HepG2 (cell line): Measurements from ENCODE around the gene SNU13. TPM values are rescaled to one million over a fixed set of nuclear protein-coding genes. Genes with fewer than 3 reads are reported as not detected.

Source experiments
- ATAC-seq: fragments of 200-7000 bp; cut with Tn5 transposase; 3 replicates; pipeline ENCODE4 v1.9.1; 2020; ENCODE audit warnings: mild to moderate bottlenecking, moderate library complexity
- BruUV-seq: library from RNA; stranded (reverse); fragments of 400-500 nt; replicated peaks from 2 replicates; lab custom pipeline; 2021; lab: Mats Ljungman, UMichigan
- CTCF ChIA-PET: fragments of 300-600 bp; formaldehyde crosslinking; extraction: SDS; loops from one replicate; lab custom pipeline; 2021; ENCODE audit warnings: low total read pairs, inconsistent platforms, low intra/inter-chr PET ratio; lab: Yijun Ruan, JAX
- POLR2A ChIA-PET: fragments of 350-600 bp; sonication (Branson Sonifier 250); formaldehyde crosslinking; loops from one replicate; lab custom pipeline; 2020; ENCODE audit warnings: antibody characterized with exemption, inconsistent platforms; lab: Yijun Ruan, JAX
- DNase-seq: peaks from one replicate; pipeline ENCODE4 v3.0.0-alpha.2; 2015; ENCODE audit warnings: low spot score
- FAIRE-seq: peaks from 3 replicates; lab custom pipeline; 2011; peaks lifted over from hg19 to GRCh38; lab: Jason Lieb, UNC
- H2AFZ ChIP-seq: one replicate; pipeline ENCODE4 v1.6.1; 2011; ENCODE audit warnings: low read length, inconsistent platforms
- H3K27ac ChIP-seq: fragments of 300-600 bp; 3 replicates; pipeline ENCODE4 v1.8.0; 2011; ENCODE audit warnings: mixed run types, mild to moderate bottlenecking, mixed read lengths, low read length, inconsistent platforms; ENCODE audit not compliant: insufficient read depth; ENCODE audit errors: extremely low read length
- H3K27me3 ChIP-seq, 2 experiments: fragments of 200-600 bp in 1 of 2; 2 replicates in 1 of 2; 3 replicates in 1 of 2; pipeline versions ENCODE4 v1.6.0 to v1.8.0; 2011; ENCODE audit warnings: low read length in 2 of 2, mild to moderate bottlenecking in 2 of 2, moderate library complexity in 2 of 2, inconsistent platforms in 1 of 2; ENCODE audit not compliant: insufficient read depth in 2 of 2, control insufficient read depth in 1 of 2
- H3K36me3 ChIP-seq, 2 experiments: fragments of 200-600 bp in 1 of 2; replicated peaks in 1 of 2; 2 replicates in 1 of 2; 3 replicates in 1 of 2; pipeline versions ENCODE4 v1.5.1 to v1.8.0; 2011; ENCODE audit warnings: low read length in 2 of 2, inconsistent platforms in 1 of 2; ENCODE audit not compliant: insufficient read depth in 2 of 2, control insufficient read depth in 1 of 2
- H3K4me1 ChIP-seq: 2 replicates; pipeline ENCODE4 v1.5.1; 2012; ENCODE audit warnings: low read length, inconsistent platforms; ENCODE audit not compliant: insufficient read depth
- H3K4me2 ChIP-seq: 2 replicates; pipeline ENCODE4 v1.6.0; 2011; ENCODE audit warnings: low read depth, low read length, inconsistent platforms
- H3K4me3 ChIP-seq, 3 experiments: fragments of 200-600 bp in 1 of 3; sonication (generic), shearing (Covaris generic) in 1 of 3; replicated peaks in 1 of 3; 2 replicates each; pipeline ENCODE4 v1.5.1; 2011 to 2016; ENCODE audit warnings: low read length in 3 of 3, inconsistent platforms in 2 of 3, low read depth in 2 of 3, mild to moderate bottlenecking in 2 of 3, control low read depth in 1 of 3, mixed read lengths in 1 of 3; ENCODE audit not compliant: insufficient read depth in 1 of 3
- H3K79me2 ChIP-seq: one replicate; pipeline ENCODE4 v1.6.1; 2011; ENCODE audit warnings: low read length, inconsistent platforms; ENCODE audit not compliant: insufficient read depth
- H3K9ac ChIP-seq: 2 replicates; pipeline ENCODE4 v1.6.0; 2011; ENCODE audit warnings: mild to moderate bottlenecking, low read depth, low read length, inconsistent platforms; ENCODE audit not compliant: insufficient read depth
- H3K9me3 ChIP-seq: 2 replicates; pipeline ENCODE4 v1.5.1; 2012; ENCODE audit warnings: mild to moderate bottlenecking, low read length
- H4K20me1 ChIP-seq: 2 replicates; pipeline ENCODE4 v1.6.0; 2011; ENCODE audit warnings: inconsistent platforms, mild to moderate bottlenecking, low read length, moderate library complexity; ENCODE audit not compliant: insufficient read depth
- BRCA1 ChIP-seq: sonication (generic); formaldehyde crosslinking; IDR thresholded peaks from 2 replicates; pipeline ENCODE4 v1.4.0; 2020; ENCODE audit warnings: missing genetic modification reagents
- CSRNP2 ChIP-seq: sonication (generic); formaldehyde crosslinking; conservative IDR thresholded peaks from 2 replicates; pipeline ENCODE4 v1.8.0; 2022; ENCODE audit warnings: low read depth, missing genetic modification reagents
- DMAP1 ChIP-seq: IDR thresholded peaks from 2 replicates; pipeline ENCODE4 v1.6.1; 2016
- EHMT2 ChIP-seq: fragments of 200-600 bp; sonication (generic); IDR thresholded peaks from 2 replicates; pipeline ENCODE4 v1.7.0; 2017; ENCODE audit warnings: antibody characterized with exemption, low read depth, low read length, borderline replicate concordance
- ELF3 ChIP-seq: IDR thresholded peaks from 2 replicates; pipeline ENCODE4 v1.6.1; 2016; ENCODE audit warnings: missing genetic modification reagents, missing compliant biosample characterization
- FIP1L1 ChIP-seq: fragments of 200-400 bp; formaldehyde crosslinking; IDR thresholded peaks from 2 replicates; pipeline ENCODE4 v1.6.1; 2018; ENCODE audit warnings: low read depth, mild to moderate bottlenecking, low read length, moderate library complexity, borderline replicate concordance; ENCODE audit not compliant: insufficient read depth
- JUNB ChIP-seq: sonication (generic); formaldehyde crosslinking; IDR thresholded peaks from 2 replicates; pipeline ENCODE4 v1.8.0; 2022; ENCODE audit warnings: missing genetic modification reagents, mild to moderate bottlenecking, borderline replicate concordance
- PLSCR1 ChIP-seq: sonication (generic); formaldehyde crosslinking; IDR thresholded peaks from 2 replicates; pipeline ENCODE4 v1.5.0; 2020; ENCODE audit warnings: missing genetic modification reagents, mild to moderate bottlenecking, borderline replicate concordance
- PRMT3 ChIP-seq: sonication (generic); formaldehyde crosslinking; IDR thresholded peaks from 2 replicates; pipeline ENCODE4 v1.8.1; 2022; ENCODE audit warnings: low read depth, mild to moderate bottlenecking, moderate library complexity, missing genetic modification reagents, borderline replicate concordance
- TGIF2 ChIP-seq: IDR thresholded peaks from 2 replicates; pipeline ENCODE4 v1.6.1; 2016; ENCODE audit warnings: control low read depth, missing compliant biosample characterization
- TOE1 ChIP-seq: sonication (generic); formaldehyde crosslinking; IDR thresholded peaks from 2 replicates; pipeline ENCODE4 v1.4.0; 2020; ENCODE audit warnings: mild to moderate bottlenecking, missing genetic modification reagents
- ZFAT ChIP-seq: sonication (generic); formaldehyde crosslinking; conservative IDR thresholded peaks from 2 replicates; pipeline ENCODE4 v1.8.1; 2023; ENCODE audit warnings: missing genetic modification reagents, inconsistent platforms
- ZNF431 ChIP-seq: sonication (generic); formaldehyde crosslinking; IDR thresholded peaks from 2 replicates; pipeline ENCODE4 v1.9.0; 2022; ENCODE audit warnings: missing genetic modification reagents, low read depth, mild to moderate bottlenecking, borderline replicate concordance
- ZNF468 ChIP-seq: sonication (generic); formaldehyde crosslinking; IDR thresholded peaks from 2 replicates; pipeline ENCODE4 v1.8.0; 2022; ENCODE audit warnings: mild to moderate bottlenecking, moderate library complexity, missing genetic modification reagents
- ZNF670 ChIP-seq: sonication (generic); formaldehyde crosslinking; IDR thresholded peaks from 2 replicates; pipeline ENCODE4 v1.8.0; 2022; ENCODE audit warnings: mild to moderate bottlenecking, missing genetic modification reagents, borderline replicate concordance
- ZNF777 ChIP-seq: sonication (generic); formaldehyde crosslinking; IDR thresholded peaks from 2 replicates; pipeline ENCODE4 v1.4.0; 2020; ENCODE audit warnings: missing genetic modification reagents
- WGBS: methylation state at CpG from one replicate; pipeline ENCODE4 v1.1.6; 2017; ENCODE audit warnings: low lambda C conversion rate; 5-methylcytosine and 5-hydroxymethylcytosine counted together
- in situ Hi-C: cut with HindIII; loops from 2 replicates; pipeline ENCODE4 v1.10.0; 2017; ENCODE audit warnings: low pct_unique_long_range_greater_than_20kb; ENCODE audit not compliant: extremely low pct_ligation_motif_present
- intact Hi-C: fragments of 100-400 bp; cut with micrococcal nuclease; formaldehyde crosslinking; loops from one replicate; pipeline ENCODE4 v1.10.0; 2022; ENCODE audit not compliant: unreplicated experiment
- polyA plus RNA-seq, 8 experiments: library from polyadenylated mRNA; depleted of rRNA in 3 of 8; stranded (reverse) in 7 of 8; unstranded in 1 of 8; fragments of >200 nt; fragmentation: Illumina TruSeq in 4 of 8; extraction: Trizol in 4 of 8; gene quantifications; 2 replicates each; pipeline versions ENCODE4 v1.2.1 to v1.2.3, GENCODE V29; 2011 to 2016; ENCODE audit warnings: low read depth in 4 of 8, missing spikeins in 1 of 8, mixed read lengths in 1 of 8; ENCODE audit not compliant: insufficient read depth in 1 of 8
- total RNA-seq, 5 experiments: library from RNA; depleted of rRNA; stranded (reverse); fragments of >200 nt; fragmentation: Illumina TruSeq; extraction: Trizol; gene quantifications; 2 replicates each; pipeline ENCODE4 v1.2.3, GENCODE V29; 2016; ENCODE audit warnings: low read depth in 1 of 5
- TF ChIP-seq, protein P1 (sequence below): sonication (generic); formaldehyde crosslinking; IDR thresholded peaks from 2 replicates; pipeline ENCODE4 v1.4.0; 2020; ENCODE audit warnings: missing genetic modification reagents, borderline replicate concordance
- TF ChIP-seq, protein P2 (sequence below): sonication (generic); formaldehyde crosslinking; IDR thresholded peaks from 2 replicates; pipeline ENCODE4 v1.9.0; 2022; ENCODE audit warnings: low read depth, missing genetic modification reagents

Gene SNU13
- total and polyA plus RNA-seq, 2 of the 13 experiments (the other 11 are each of a cell fraction or from before 2014, with no cell fraction given) = 203 to 287 TPM

DNA sequence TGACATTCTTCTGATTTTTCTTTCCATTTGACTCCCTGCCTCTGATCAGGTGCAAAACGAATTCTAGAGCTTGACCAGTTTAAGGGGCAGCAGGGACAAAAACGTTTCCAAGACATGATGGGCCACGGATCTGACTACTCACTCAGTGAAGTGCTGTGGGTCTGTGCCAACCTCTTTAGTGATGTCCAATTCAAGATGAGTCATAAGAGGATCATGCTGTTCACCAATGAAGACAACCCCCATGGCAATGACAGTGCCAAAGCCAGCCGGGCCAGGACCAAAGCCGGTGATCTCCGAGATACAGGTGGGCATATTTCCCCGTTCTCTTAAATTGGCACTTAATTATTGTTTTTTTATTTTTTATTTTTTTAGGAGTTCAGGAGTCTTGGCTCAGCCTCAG lies 52.2 kb downstream of the SNU13 start:
- no peaks in the 10 kb centered on the region for H3K27me3 ChIP-seq
- no peak overlapping the region for H3K4me3 ChIP-seq
- FAIRE-seq = no peak
- H3K4me2 ChIP-seq = no peak overlapping the region
- no peaks in the 10 kb centered on the region for H3K9me3 ChIP-seq
- intact Hi-C loops = no loop called here
- ChIA-PET POLR2A (interaction anchor here (1.8 kb wide), 1 partner anchor 15 kb away, joined by 4 read pairs; the partner anchor contains the start of genes DESI1 and XRCC6), CTCF (no interaction called here)
- no peak overlapping the region for H3K9ac ChIP-seq
- H3K4me1 ChIP-seq = no peaks in the 10 kb centered on the region
- 95% methylated on average over 7 of the region's 7 CpGs for WGBS
- H3K36me3 ChIP-seq = peaks cover 21 to 77% of the 10 kb centered on the region in 2 experiments
- no peak overlapping the region for H2AFZ ChIP-seq
- BruUV-seq = no TSS peak
- H3K27ac ChIP-seq = no peak overlapping the region
- TF ChIP-seq, protein P1, sequence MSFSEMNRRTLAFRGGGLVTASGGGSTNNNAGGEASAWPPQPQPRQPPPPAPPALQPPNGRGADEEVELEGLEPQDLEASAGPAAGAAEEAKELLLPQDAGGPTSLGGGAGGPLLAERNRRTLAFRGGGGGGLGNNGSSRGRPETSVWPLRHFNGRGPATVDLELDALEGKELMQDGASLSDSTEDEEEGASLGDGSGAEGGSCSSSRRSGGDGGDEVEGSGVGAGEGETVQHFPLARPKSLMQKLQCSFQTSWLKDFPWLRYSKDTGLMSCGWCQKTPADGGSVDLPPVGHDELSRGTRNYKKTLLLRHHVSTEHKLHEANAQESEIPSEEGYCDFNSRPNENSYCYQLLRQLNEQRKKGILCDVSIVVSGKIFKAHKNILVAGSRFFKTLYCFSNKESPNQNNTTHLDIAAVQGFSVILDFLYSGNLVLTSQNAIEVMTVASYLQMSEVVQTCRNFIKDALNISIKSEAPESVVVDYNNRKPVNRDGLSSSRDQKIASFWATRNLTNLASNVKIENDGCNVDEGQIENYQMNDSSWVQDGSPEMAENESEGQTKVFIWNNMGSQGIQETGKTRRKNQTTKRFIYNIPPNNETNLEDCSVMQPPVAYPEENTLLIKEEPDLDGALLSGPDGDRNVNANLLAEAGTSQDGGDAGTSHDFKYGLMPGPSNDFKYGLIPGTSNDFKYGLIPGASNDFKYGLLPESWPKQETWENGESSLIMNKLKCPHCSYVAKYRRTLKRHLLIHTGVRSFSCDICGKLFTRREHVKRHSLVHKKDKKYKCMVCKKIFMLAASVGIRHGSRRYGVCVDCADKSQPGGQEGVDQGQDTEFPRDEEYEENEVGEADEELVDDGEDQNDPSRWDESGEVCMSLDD = no peak
- TF ChIP-seq ZNF468 (CRISPR knock-in tag) (no peak), EHMT2 (no peak), ZNF777 (CRISPR knock-in tag) (no peak), TOE1 (CRISPR knock-in tag) (no peak), BRCA1 (CRISPR knock-in tag) (no peak), JUNB (CRISPR knock-in tag) (no peak), ZNF431 (CRISPR knock-in tag) (no peak), FIP1L1 (no peak), DMAP1 (CRISPR knock-in tag) (no peak), ELF3 (CRISPR knock-in tag) (no peak), CSRNP2 (CRISPR knock-in tag) (no peak), PRMT3 (CRISPR knock-in tag) (no peak), TGIF2 (CRISPR knock-in tag) (no peak), PLSCR1 (CRISPR knock-in tag) (no peak), ZNF670 (CRISPR knock-in tag) (no peak), ZFAT (CRISPR knock-in tag) (no peak)
- TF ChIP-seq, protein P2, sequence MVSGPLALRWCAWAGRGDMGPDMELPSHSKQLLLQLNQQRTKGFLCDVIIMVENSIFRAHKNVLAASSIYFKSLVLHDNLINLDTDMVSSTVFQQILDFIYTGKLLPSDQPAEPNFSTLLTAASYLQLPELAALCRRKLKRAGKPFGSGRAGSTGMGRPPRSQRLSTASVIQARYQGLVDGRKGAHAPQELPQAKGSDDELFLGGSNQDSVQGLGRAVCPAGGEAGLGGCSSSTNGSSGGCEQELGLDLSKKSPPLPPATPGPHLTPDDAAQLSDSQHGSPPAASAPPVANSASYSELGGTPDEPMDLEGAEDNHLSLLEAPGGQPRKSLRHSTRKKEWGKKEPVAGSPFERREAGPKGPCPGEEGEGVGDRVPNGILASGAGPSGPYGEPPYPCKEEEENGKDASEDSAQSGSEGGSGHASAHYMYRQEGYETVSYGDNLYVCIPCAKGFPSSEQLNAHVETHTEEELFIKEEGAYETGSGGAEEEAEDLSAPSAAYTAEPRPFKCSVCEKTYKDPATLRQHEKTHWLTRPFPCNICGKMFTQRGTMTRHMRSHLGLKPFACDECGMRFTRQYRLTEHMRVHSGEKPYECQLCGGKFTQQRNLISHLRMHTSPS (CRISPR knock-in tag) = no peak
- TF ChIP-seq, all 625 proteins: peak for 0
- Histone ChIP-seq H3K79me2 (peaks cover 13% of the 10 kb centered on the region), H4K20me1 (peaks cover 3% of the 10 kb centered on the region; the same call in 1 of the 2 replicates)
- ATAC-seq (no peak), DNase-seq (no peak)
- in situ Hi-C loops = no loop called here
